Progenitor cell of endocrine pancreas (in vitro differentiated cells): Measurements from ENCODE around the gene EXOC6B. TPM values are rescaled to one million over a fixed set of nuclear protein-coding genes. Genes with fewer than 3 reads are reported as not detected.

Source experiments
- DNase-seq: peaks from one replicate; pipeline ENCODE4 v3.0.0; 2021; ENCODE audit warnings: low spot score; ENCODE audit not compliant: unreplicated experiment
- H3K27ac Mint-ChIP-seq: 2 replicates; pipeline ENCODE4 v1.8.0; 2021; ENCODE audit warnings: mild to moderate bottlenecking, moderate library complexity, mixed read lengths
- H3K27me3 Mint-ChIP-seq: 2 replicates; pipeline ENCODE4 v1.8.0; 2021; ENCODE audit warnings: mixed read lengths
- H3K36me3 Mint-ChIP-seq: 2 replicates; pipeline ENCODE4 v1.8.0; 2022; ENCODE audit warnings: mixed read lengths; ENCODE audit not compliant: insufficient read depth
- H3K4me1 Mint-ChIP-seq: 2 replicates; pipeline ENCODE4 v1.8.0; 2021; ENCODE audit warnings: low read depth, mixed read lengths
- H3K4me3 Mint-ChIP-seq: 2 replicates; pipeline ENCODE4 v1.8.0; 2021; ENCODE audit warnings: low read depth, mild to moderate bottlenecking, moderate library complexity, mixed read lengths
- H3K9me3 Mint-ChIP-seq: 2 replicates; pipeline ENCODE4 v1.8.0; 2021; ENCODE audit warnings: low read depth, mixed read lengths
- total RNA-seq: library from RNA; stranded (reverse); gene quantifications from 2 replicates; pipeline ENCODE4 v1.2.1, GENCODE V29; 2021
- TF ChIP-seq, protein P1 (sequence below): fragments of 200-600 bp; sonication (generic); IDR thresholded peaks from one replicate; pipeline ENCODE4 v1.5.0; 2021; ENCODE audit warnings: antibody characterized with exemption, mild to moderate bottlenecking; ENCODE audit not compliant: unreplicated experiment

The EXOC6B gene
- total RNA-seq, 1 donor from 2014 or later: 71.9 TPM

DNA sequence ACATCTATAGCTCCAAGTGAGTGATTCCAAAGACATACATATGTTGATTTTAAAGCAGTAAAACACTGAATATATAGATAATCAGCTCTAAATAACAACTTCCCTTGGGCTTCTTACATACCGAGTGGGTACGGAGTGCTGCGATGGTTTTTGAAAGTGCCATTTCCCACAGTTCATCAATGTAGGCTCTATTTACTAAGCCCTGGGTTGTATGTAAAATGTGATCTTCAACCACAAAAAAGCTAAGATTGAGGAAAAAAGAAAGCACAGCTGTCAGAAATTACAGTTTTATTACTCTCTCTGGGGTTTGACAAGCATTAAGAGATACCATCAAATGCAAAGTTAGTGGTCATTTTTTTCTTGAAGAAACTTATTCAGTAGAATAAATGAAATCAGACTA lies 312.8 kb downstream of the EXOC6B start:
- no peaks in the 10 kb centered on the region for H3K9me3 Mint-ChIP-seq
- DNase-seq: no peak
- H3K27me3 Mint-ChIP-seq: no peaks in the 10 kb centered on the region
- no peak overlapping the region for H3K27ac Mint-ChIP-seq
- no peak overlapping the region for H3K4me3 Mint-ChIP-seq
- H3K4me1 Mint-ChIP-seq: peaks cover 14% of the 10 kb centered on the region
- TF ChIP-seq, protein P1, sequence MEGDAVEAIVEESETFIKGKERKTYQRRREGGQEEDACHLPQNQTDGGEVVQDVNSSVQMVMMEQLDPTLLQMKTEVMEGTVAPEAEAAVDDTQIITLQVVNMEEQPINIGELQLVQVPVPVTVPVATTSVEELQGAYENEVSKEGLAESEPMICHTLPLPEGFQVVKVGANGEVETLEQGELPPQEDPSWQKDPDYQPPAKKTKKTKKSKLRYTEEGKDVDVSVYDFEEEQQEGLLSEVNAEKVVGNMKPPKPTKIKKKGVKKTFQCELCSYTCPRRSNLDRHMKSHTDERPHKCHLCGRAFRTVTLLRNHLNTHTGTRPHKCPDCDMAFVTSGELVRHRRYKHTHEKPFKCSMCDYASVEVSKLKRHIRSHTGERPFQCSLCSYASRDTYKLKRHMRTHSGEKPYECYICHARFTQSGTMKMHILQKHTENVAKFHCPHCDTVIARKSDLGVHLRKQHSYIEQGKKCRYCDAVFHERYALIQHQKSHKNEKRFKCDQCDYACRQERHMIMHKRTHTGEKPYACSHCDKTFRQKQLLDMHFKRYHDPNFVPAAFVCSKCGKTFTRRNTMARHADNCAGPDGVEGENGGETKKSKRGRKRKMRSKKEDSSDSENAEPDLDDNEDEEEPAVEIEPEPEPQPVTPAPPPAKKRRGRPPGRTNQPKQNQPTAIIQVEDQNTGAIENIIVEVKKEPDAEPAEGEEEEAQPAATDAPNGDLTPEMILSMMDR: no peak
- H3K36me3 Mint-ChIP-seq: peaks cover 6% of the 10 kb centered on the region

DNA sequence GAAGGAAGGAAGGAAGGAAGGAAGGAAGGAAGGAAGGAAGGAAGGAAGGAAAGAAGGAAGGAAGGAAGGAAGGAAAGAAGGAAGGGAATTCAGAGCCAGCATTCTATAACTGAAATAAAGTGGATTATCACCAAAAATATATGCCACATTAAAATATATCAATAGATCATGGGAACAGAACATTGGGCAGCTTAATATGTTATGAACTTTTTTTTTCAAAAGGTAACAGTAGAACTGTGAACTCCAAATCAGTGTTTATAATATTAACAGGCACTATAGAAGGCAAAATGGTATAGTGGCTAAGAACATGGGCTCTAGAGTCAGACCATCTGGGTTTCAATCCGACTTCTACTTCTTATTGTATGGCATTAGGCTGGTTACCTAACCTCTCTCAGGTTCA lies 313.5 kb downstream of the EXOC6B start:
- Mint-ChIP-seq H3K4me3 (no peak overlapping the region), H3K27me3 (no peaks in the 10 kb centered on the region), H3K4me1 (peaks cover 16% of the 10 kb centered on the region), H3K9me3 (no peaks in the 10 kb centered on the region), H3K27ac (no peak overlapping the region), H3K36me3 (peaks cover 8% of the 10 kb centered on the region)
- TF ChIP-seq, protein P1: no peak
- DNase-seq: no peak

DNA sequence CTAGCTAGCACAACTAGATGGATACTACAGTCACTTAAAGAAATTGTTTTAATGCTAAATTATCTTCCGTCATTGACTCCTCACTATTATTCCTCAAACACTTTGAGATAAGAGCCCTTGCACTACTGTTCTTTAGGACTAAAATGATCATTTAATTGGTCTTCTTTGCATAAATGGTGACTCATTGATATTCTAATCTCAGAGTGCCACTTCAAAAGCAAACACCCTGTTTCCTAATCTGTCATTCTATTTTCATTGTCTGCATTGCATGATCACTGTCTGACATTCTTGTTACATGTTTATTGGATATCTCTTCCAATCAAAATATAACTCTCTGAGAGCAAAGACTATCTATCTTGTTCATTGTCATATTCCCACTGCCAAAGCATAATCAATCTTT lies 313.9 kb downstream of the EXOC6B start:
- Mint-ChIP-seq H3K4me1 (peaks cover 11% of the 10 kb centered on the region), H3K9me3 (no peaks in the 10 kb centered on the region), H3K27ac (no peak overlapping the region), H3K4me3 (no peak overlapping the region), H3K36me3 (peaks cover 8% of the 10 kb centered on the region), H3K27me3 (no peaks in the 10 kb centered on the region)
- TF ChIP-seq, protein P1: no peak
- no peak for DNase-seq

DNA sequence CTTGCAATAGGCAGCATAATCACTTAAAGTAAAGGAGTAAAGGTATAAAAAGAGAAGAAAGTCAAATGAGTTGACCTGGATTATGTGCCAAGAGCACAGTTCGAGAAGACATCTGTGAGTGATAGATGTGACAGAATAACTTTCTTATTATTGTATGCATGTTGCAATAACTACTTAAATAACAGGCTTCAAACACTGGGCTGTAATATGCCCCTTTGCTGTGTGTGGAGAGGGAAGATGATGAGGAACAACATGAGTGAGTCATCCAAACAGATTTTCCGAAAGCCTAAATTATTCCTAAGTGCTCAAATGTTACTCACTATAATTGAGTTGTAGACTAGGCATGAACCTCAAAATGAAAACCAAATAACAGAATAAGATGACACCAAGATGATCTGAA lies 328.1 kb downstream of the EXOC6B start:
- Mint-ChIP-seq H3K4me1 (peaks cover 4% of the 10 kb centered on the region), H3K27ac (no peak overlapping the region), H3K9me3 (peaks cover 10% of the 10 kb centered on the region), H3K27me3 (no peaks in the 10 kb centered on the region), H3K36me3 (peaks cover 23% of the 10 kb centered on the region), H3K4me3 (no peak overlapping the region)
- TF ChIP-seq, protein P1: no peak
- no peak for DNase-seq

DNA sequence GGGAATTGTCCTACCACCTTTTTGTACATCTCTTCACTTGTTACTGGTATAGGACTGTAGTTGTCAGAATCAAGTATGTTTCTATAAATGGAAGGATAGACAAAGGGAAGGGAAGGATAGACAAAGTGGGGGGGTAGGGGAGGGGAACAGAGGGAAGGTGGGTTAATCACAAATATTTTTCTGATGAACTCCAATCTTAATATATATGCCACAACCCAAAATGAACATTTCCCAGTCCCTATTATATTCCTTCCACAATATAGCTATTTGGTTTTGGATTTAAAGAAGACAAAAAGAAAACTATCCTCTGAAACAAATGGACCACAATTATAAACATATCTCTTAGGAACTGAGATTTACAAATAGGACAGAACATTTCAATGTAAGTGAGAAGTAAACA lies 329.4 kb downstream of the EXOC6B start:
- peaks cover 4% of the 10 kb centered on the region for H3K4me1 Mint-ChIP-seq
- no peaks in the 10 kb centered on the region for H3K27me3 Mint-ChIP-seq
- peaks cover 24% of the 10 kb centered on the region for H3K36me3 Mint-ChIP-seq
- H3K9me3 Mint-ChIP-seq: peaks cover 7% of the 10 kb centered on the region
- H3K4me3 Mint-ChIP-seq: no peak overlapping the region
- no peak for DNase-seq
- TF ChIP-seq, protein P1: no peak
- no peak overlapping the region for H3K27ac Mint-ChIP-seq
